Cardiac muscle cell (in vitro differentiated cells and primary cell): ENCODE measurements around the gene CPNE6. TPM values are rescaled to one million over a fixed set of nuclear protein-coding genes. Genes with fewer than 3 reads are reported as not detected.
A peak's percentile ranks its signal among the peaks of the same experiment; 100 is the strongest.

Source experiments
- DNase-seq, 2 donors: peaks; one replicate each; pipeline versions ENCODE4 v3.0.0 to v3.0.0-alpha.2; 2010 to 2017; ENCODE audit warnings: low read depth in 1 of 2, low spot score in 1 of 2
- H3K27ac ChIP-seq: fragments of 200-600 bp; sonication (generic); 2 replicates; pipeline ENCODE4 v1.5.1; 2016
- H3K27me3 ChIP-seq: fragments of 200-600 bp; sonication (generic); 2 replicates; pipeline ENCODE4 v1.6.0; 2016; ENCODE audit warnings: control low read depth
- H3K36me3 ChIP-seq: fragments of 200-600 bp; sonication (generic); 2 replicates; pipeline ENCODE4 v1.5.1; 2016; ENCODE audit warnings: control low read depth
- H3K4me1 ChIP-seq: fragments of 200-600 bp; sonication (generic); 2 replicates; pipeline ENCODE4 v1.8.1; 2017; ENCODE audit warnings: low read depth, mild to moderate bottlenecking, mixed run types
- H3K4me3 ChIP-seq: fragments of 200-600 bp; sonication (generic); 2 replicates; pipeline ENCODE4 v1.5.1; 2016; ENCODE audit warnings: mild to moderate bottlenecking
- H3K9me3 ChIP-seq: fragments of 200-600 bp; sonication (generic); 2 replicates; pipeline ENCODE4 v1.5.1; 2017; ENCODE audit warnings: low read depth, mild to moderate bottlenecking, control low read depth
- polyA plus RNA-seq: library from polyadenylated mRNA; unstranded; fragments of >200 nt; fragmentation: Nextera tagmentation; extraction: Ambion mirVana; gene quantifications from 2 replicates; pipeline ENCODE4 v1.2.1, GENCODE V29; 2016
- total RNA-seq: library from RNA; depleted of rRNA; stranded (reverse); fragments of >200 nt; gene quantifications from 2 replicates; pipeline ENCODE4 v1.2.3, GENCODE V29; 2016
- TF ChIP-seq, protein P1 (sequence below): IDR thresholded peaks from 2 replicates; pipeline ENCODE4 v1.5.1; 2012; ENCODE audit warnings: low read depth, mild to moderate bottlenecking, low read length

CPNE6 gene
- total and polyA plus RNA-seq, 2 experiments from 2014 or later = 0.12 to 0.43 TPM

DNA sequence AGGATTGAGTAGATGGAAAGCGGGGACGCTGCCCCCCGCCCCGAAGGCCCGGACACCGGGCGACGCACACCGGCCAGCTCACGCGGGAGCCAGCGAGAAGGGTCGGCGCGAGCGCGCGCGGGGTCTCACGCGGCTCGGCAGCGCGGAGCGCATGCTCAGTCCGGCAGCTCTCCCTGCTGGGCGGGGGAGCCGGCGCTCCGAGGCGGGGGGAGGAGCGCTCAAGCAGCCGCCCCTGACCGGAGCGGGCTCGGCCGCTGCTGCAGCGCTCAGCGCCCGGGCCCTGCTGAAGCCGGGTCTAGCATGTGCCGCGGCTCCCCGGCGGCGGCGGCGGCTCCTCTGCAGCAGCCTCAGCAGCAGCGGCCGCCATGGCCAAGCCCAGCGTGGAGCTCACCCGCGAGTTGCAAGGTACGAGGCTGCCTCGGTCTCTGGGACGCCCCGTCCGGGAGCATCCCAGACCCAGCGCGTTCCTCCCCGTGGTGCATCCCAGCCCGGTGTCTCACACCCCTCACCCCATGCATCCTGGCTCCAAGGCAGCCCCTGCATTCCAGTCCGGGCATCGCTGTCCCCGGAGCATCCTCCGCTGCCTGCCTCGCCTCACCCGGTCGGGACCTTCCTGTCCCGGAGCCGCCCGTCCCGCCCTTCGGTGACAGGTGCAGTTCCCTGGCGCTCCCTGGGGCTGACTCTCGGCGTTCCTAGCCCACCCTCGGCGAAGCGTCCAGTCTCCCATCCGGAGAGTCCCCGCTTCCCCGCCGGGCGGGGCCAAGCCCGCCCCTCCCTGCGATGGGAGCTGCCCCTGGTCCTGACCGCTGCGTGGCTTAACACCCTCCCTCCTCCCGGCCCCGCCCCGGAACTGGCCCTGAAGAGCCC is 19.3 kb upstream of the CPNE6 start, which contains the start of gene CARMIL3:
TSS of gene CARMIL3 (plus strand) at position 221 of the 867 bp plus-strand sequence. CDS start at position 366, 145 bp downstream.
- no peaks in the 10 kb centered on the region for H3K4me1 ChIP-seq
- H3K27ac ChIP-seq = no peak within 1 kb of the TSS
- peak within 1 kb of the TSS; percentile 41 for H3K4me3 ChIP-seq
- no peaks in the 10 kb centered on the region for H3K27me3 ChIP-seq
- no peaks in the 10 kb centered on the region for H3K9me3 ChIP-seq
- TF ChIP-seq, protein P1, sequence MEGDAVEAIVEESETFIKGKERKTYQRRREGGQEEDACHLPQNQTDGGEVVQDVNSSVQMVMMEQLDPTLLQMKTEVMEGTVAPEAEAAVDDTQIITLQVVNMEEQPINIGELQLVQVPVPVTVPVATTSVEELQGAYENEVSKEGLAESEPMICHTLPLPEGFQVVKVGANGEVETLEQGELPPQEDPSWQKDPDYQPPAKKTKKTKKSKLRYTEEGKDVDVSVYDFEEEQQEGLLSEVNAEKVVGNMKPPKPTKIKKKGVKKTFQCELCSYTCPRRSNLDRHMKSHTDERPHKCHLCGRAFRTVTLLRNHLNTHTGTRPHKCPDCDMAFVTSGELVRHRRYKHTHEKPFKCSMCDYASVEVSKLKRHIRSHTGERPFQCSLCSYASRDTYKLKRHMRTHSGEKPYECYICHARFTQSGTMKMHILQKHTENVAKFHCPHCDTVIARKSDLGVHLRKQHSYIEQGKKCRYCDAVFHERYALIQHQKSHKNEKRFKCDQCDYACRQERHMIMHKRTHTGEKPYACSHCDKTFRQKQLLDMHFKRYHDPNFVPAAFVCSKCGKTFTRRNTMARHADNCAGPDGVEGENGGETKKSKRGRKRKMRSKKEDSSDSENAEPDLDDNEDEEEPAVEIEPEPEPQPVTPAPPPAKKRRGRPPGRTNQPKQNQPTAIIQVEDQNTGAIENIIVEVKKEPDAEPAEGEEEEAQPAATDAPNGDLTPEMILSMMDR = no peak
- DNase-seq = peak; percentile 61 to 84
- H3K36me3 ChIP-seq = no peaks in the 10 kb centered on the region

DNA sequence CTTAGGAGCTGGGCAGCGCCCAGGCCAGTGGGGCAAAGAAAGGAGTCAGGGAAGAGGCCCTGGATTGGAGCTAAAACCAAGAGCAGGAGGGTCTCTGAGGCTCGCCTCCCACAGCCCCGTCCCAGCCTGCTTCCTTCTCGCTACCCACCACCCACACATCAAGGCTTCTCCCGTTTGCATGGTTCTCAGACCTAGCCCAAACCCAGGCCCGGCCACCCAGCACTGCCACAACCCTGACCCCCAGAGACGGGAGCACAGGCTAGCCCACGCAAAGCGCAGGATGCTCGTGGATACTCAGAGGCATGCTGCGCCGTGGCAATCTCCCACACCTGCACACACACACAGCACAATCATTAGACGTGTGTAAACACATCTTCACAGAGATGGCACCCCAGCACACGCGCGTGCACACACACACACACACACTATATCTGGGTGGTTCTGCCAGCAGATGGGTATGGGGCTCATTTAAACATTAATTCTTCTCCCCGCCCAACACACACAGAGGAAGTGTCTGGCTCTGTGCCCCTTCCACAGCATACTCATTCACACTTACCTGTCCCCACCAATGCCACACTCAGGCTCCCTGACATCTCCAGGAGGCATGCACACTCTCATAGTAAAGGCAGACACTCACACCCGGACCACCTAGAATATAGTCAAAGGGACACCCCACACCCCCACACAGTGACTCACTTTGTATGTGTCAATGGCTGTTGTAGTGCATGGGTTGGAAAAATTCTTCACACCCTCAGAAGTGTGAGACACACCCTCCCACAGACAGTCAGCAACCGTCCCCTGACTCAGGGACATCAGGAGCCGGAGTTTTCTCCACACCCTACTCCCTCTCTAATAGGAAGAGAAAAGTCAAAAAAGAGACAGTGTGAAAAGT is 18.5 kb upstream of the CPNE6 start:
- Histone ChIP-seq H3K36me3 (no peaks in the 10 kb centered on the region), H3K27me3 (no peaks in the 10 kb centered on the region), H3K27ac (no peak overlapping the region), H3K4me3 (no peak overlapping the region), H3K9me3 (no peaks in the 10 kb centered on the region), H3K4me1 (no peaks in the 10 kb centered on the region)
- DNase-seq = no peak
- TF ChIP-seq, protein P1 = no peak

DNA sequence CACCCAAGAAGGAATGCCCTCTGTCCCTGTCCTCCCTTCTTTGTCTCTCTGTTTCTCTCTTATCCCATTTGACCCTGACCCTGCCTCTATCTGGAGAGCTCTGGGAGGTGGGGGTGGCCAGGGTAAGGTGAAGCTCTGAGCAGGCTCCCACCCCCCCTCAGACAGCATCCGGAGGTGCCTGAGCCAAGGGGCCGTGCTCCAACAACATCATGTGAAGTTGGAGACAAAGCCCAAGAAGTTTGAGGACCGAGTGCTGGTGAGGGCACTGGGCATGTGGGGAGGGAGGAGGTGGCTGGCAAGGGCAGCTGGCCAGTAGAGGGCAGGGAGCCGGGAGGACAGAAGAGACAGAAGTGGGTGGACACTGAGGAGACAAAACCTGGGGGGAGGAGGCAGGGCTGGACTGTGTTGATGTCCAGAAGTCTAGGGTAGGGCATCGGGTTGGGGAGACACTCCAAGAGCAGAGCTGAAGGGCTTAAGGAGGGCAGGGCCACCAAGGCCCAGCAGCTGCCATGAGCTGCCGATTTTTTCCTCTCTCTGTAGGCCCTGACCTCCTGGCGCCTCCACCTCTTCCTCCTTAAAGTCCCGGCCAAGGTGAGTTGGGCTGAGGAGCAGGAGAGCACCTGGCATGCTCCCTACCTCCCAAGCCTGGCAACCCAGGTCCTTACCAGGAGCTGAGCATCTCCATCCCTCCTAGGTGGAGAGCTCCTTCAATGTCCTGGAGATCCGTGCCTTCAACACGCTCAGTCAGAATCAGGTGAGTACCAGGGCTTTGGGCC is 17.6 kb upstream of the CPNE6 start:
- no peaks in the 10 kb centered on the region for H3K9me3 ChIP-seq
- no peak overlapping the region for H3K4me3 ChIP-seq
- no peak overlapping the region for H3K27ac ChIP-seq
- no peaks in the 10 kb centered on the region for H3K4me1 ChIP-seq
- no peaks in the 10 kb centered on the region for H3K36me3 ChIP-seq
- TF ChIP-seq, protein P1 = no peak
- DNase-seq = no peak
- H3K27me3 ChIP-seq = no peaks in the 10 kb centered on the region

DNA sequence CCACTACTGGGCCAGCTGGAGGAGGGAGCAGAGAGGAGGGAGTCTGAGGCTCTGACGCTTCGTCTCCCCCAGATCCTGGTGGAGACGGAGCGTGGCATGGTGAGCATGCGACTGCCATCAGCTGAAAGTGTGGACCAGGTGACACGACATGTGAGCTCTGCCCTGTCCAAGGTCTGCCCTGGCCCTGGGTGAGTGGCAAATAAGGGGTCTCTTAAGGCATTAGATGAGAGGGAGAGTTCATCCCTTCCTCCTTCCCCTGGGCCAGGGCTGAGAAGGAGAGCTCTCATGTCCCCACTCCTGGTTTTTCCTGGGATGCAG is 17.1 kb upstream of the CPNE6 start:
- no peaks in the 10 kb centered on the region for H3K36me3 ChIP-seq
- H3K27me3 ChIP-seq = no peaks in the 10 kb centered on the region
- no peak for DNase-seq
- H3K4me3 ChIP-seq = no peak overlapping the region
- no peak overlapping the region for H3K27ac ChIP-seq
- H3K4me1 ChIP-seq = no peaks in the 10 kb centered on the region
- H3K9me3 ChIP-seq = no peaks in the 10 kb centered on the region
- TF ChIP-seq, protein P1 = no peak

DNA sequence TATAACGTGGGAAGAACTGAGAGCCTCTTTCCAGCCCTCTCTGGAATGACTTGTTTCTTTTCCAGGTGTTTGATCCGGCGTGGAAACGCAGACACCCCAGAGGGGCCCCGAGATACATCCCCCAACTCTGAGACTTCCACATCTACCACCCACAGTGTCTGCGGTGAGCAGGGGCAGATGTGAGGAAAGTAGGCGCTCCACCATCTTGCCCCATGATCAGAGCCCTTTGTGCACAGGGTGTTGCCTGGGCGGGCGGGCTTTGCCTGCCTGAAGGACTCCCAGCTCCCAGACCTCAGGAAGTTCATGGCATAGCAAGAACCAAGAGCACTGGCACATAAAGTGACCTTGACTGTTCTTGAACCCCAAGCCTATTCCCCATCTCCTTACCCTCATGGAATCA is 16.7 kb upstream of the CPNE6 start:
- no peaks in the 10 kb centered on the region for H3K27me3 ChIP-seq
- H3K4me3 ChIP-seq = no peak overlapping the region
- no peaks in the 10 kb centered on the region for H3K9me3 ChIP-seq
- no peak overlapping the region for H3K27ac ChIP-seq
- H3K4me1 ChIP-seq = no peaks in the 10 kb centered on the region
- TF ChIP-seq, protein P1 = no peak
- no peaks in the 10 kb centered on the region for H3K36me3 ChIP-seq
- DNase-seq = no peak
